Mesodermal cell (in vitro differentiated cells): ENCODE measurements around the gene CDC42EP1.
A peak's percentile ranks its signal among the peaks of the same experiment; 100 is the strongest.

Experiments used
- H3K27ac ChIP-seq: 2 replicates; pipeline ENCODE4 v1.7.0; 2013; ENCODE audit warnings: mild to moderate bottlenecking, low read depth, low read length, moderate library complexity; ENCODE audit not compliant: severe bottlenecking
- H3K36me3 ChIP-seq: 2 replicates; pipeline ENCODE4 v1.7.1; 2013; ENCODE audit warnings: mild to moderate bottlenecking, low read length, moderate library complexity; ENCODE audit not compliant: control insufficient read depth, insufficient read depth
- H3K4me1 ChIP-seq: one replicate; pipeline ENCODE4 v1.7.1; 2013; ENCODE audit warnings: mild to moderate bottlenecking, low read length; ENCODE audit not compliant: insufficient read depth, control insufficient read depth, poor library complexity, severe bottlenecking
- H3K4me3 ChIP-seq: 2 replicates; pipeline ENCODE4 v1.7.0; 2013; ENCODE audit warnings: low read length, control low read depth, mild to moderate bottlenecking; ENCODE audit not compliant: insufficient read depth, poor library complexity, severe bottlenecking; ENCODE audit errors: extremely low read depth
- H3K9me3 ChIP-seq: 2 replicates; pipeline ENCODE4 v1.7.1; 2013; ENCODE audit warnings: mild to moderate bottlenecking, low read length, moderate library complexity; ENCODE audit not compliant: control insufficient read depth
- WGBS, 2 experiments: methylation state at CpG; one replicate each; pipeline ENCODE4 v1.1.5; 2013; ENCODE audit warnings: missing lambda C conversion rate in 2 of 2; ENCODE audit not compliant: insufficient coverage in 2 of 2; 5-methylcytosine and 5-hydroxymethylcytosine counted together

Gene CDC42EP1

GRCh38 chr22:37569009-37569920, 9.0 kb downstream of the CDC42EP1 start:
- peak overlapping the region; percentile 29 for H3K27ac ChIP-seq
- H3K9me3 ChIP-seq, result no peaks in the 10 kb centered on the region
- H3K4me1 ChIP-seq, result peaks cover 32% of the 10 kb centered on the region
- H3K4me3 ChIP-seq, result no peak overlapping the region
- peaks cover 43% of the 10 kb centered on the region for H3K36me3 ChIP-seq
- 61 to 73% methylated on average over 10 to 16 of the region's 21 CpGs for WGBS, 2 experiments

GRCh38 chr22:37569921-37570660, 9.8 kb downstream of the CDC42EP1 start:
- H3K36me3 ChIP-seq, result peaks cover 40% of the 10 kb centered on the region
- no peak overlapping the region for H3K27ac ChIP-seq
- WGBS, 2 experiments, result 80 to 81% methylated on average over 8 to 9 of the region's 9 CpGs
- H3K4me3 ChIP-seq, result no peak overlapping the region
- H3K4me1 ChIP-seq, result peaks cover 28% of the 10 kb centered on the region
- no peaks in the 10 kb centered on the region for H3K9me3 ChIP-seq

DNA sequence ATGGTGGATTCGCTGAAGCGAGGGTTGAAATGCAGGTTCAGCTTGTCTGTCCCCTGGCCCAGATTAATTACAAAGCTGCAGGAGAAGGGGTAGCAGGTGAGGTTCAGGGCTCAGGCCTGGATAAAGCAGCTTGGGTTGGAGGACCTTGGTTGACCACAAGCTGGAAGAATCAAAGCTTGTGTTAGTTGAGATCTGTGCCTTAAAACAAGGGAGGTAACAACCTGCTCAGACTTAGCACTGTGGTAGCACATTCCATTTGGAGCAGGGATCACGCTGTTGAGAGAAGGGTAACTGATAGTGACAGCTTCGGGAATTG, 10.3 kb downstream of the CDC42EP1 start:
- H3K27ac ChIP-seq, result no peak overlapping the region
- peaks cover 37% of the 10 kb centered on the region for H3K36me3 ChIP-seq
- WGBS, 2 experiments, result 90 to 96% methylated on average over 3 to 4 of the region's 4 CpGs
- peaks cover 28% of the 10 kb centered on the region for H3K4me1 ChIP-seq
- H3K4me3 ChIP-seq, result no peak overlapping the region
- H3K9me3 ChIP-seq, result no peaks in the 10 kb centered on the region

GRCh38 chr22:37571258-37571991, 11.1 kb downstream of the CDC42EP1 start:
- H3K4me3 ChIP-seq, result no peak overlapping the region
- no peak overlapping the region for H3K27ac ChIP-seq
- H3K9me3 ChIP-seq, result no peaks in the 10 kb centered on the region
- H3K4me1 ChIP-seq, result peaks cover 24% of the 10 kb centered on the region
- 84 to 95% methylated on average over 13 to 14 of the region's 16 CpGs for WGBS, 2 experiments
- H3K36me3 ChIP-seq, result peaks cover 29% of the 10 kb centered on the region

GRCh38 chr22:37571992-37572373, 11.7 kb downstream of the CDC42EP1 start:
- peaks cover 21% of the 10 kb centered on the region for H3K4me1 ChIP-seq
- no peak overlapping the region for H3K4me3 ChIP-seq
- peaks cover 23% of the 10 kb centered on the region for H3K36me3 ChIP-seq
- 93 to 97% methylated on average over 6 to 8 of the region's 8 CpGs for WGBS, 2 experiments
- H3K9me3 ChIP-seq, result no peaks in the 10 kb centered on the region
- H3K27ac ChIP-seq, result no peak overlapping the region

GRCh38 chr22:37575490-37576003, 15.3 kb downstream of the CDC42EP1 start:
- Histone ChIP-seq H3K4me3 (no peak overlapping the region), H3K36me3 (no peaks in the 10 kb centered on the region), H3K9me3 (no peaks in the 10 kb centered on the region), H3K4me1 (no peaks in the 10 kb centered on the region), H3K27ac (no peak overlapping the region)
- WGBS, 2 experiments, result 86 to 93% methylated on average over 6 to 8 of the region's 10 CpGs

GRCh38 chr22:37578002-37578401, 17.7 kb downstream of the CDC42EP1 start:
- 90 to 99% methylated on average over 4 to 5 of the region's 5 CpGs for WGBS, 2 experiments
- no peak overlapping the region for H3K4me3 ChIP-seq
- no peaks in the 10 kb centered on the region for H3K4me1 ChIP-seq
- H3K9me3 ChIP-seq, result no peaks in the 10 kb centered on the region
- no peak overlapping the region for H3K27ac ChIP-seq
- no peaks in the 10 kb centered on the region for H3K36me3 ChIP-seq

GRCh38 chr22:37581504-37581903, 21.2 kb downstream of the CDC42EP1 start:
- Histone ChIP-seq H3K9me3 (no peaks in the 10 kb centered on the region), H3K4me3 (no peak overlapping the region), H3K27ac (no peak overlapping the region), H3K36me3 (no peaks in the 10 kb centered on the region), H3K4me1 (no peaks in the 10 kb centered on the region)
- WGBS, 2 experiments, result 88% methylated on average over 6 of the region's 9 CpGs

GRCh38 chr22:37582526-37582925, 22.2 kb downstream of the CDC42EP1 start:
- WGBS, 2 experiments, result 86 to 94% methylated on average over 2 to 4 of the region's 4 CpGs
- Histone ChIP-seq H3K36me3 (no peaks in the 10 kb centered on the region), H3K4me3 (no peak overlapping the region), H3K9me3 (no peaks in the 10 kb centered on the region), H3K27ac (no peak overlapping the region), H3K4me1 (no peaks in the 10 kb centered on the region)

GRCh38 chr22:37588546-37589215, 28.4 kb downstream of the CDC42EP1 start:
- H3K36me3 ChIP-seq, result no peaks in the 10 kb centered on the region
- 86 to 94% methylated on average over 6 to 7 of the region's 11 CpGs for WGBS, 2 experiments
- H3K4me3 ChIP-seq, result no peak overlapping the region
- no peak overlapping the region for H3K27ac ChIP-seq
- no peaks in the 10 kb centered on the region for H3K9me3 ChIP-seq
- no peaks in the 10 kb centered on the region for H3K4me1 ChIP-seq
